ENCODE data around the gene WEE2.

The WEE2 gene

GRCh38 chr7:141691540-141691939, 16.6 kb upstream of the WEE2 start:
- DNase-seq (ENCODE audit: low read depth), result no peak

DNA sequence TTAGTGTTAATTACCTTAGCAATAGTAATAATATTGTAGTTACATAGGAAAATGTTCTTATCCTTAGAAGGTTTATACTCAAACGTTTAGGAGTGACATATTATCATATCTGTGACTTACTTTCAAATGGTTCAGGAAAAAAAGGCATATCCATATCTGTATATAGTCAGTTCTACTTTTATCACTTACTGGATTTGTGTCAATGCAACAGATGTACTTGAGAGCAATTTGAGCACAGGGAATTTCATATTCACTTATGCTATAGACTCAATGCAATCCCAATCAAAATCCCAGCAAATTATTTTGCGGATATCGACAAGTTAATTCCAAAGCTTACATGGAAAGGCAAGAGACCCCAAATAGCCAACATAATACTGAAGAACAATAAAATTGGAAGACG, 16.2 kb upstream of the WEE2 start:
- DNase-seq (ENCODE audit: low read depth), result no peak

GRCh38 chr7:141693082-141693481, 15.1 kb upstream of the WEE2 start:
- DNase-seq (ENCODE audit: low read depth), result no peak

- no peak for DNase-seq (ENCODE audit: low read depth)
These were observed 12.3 kb upstream of the WEE2 start for GRCh38 chr7:141695803-141696289.

DNA sequence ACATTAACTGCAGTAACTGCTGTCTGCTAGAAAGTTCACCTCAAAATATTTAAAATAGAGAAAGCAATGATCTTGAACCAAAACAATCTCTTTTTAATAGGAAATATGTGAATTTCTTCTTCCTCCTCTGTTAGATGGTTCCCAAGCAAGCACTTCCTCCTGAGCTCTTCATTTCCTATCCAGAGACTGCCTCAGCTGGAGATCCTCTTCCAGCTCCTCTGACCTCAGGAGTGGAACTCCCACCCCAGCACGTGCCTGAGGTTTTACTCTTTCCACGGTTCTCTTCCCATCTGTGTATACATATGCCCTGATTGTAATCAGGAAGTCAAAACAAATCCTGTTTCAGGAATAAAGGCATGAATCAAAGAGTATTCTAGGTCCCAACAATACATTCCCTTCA, 11.8 kb upstream of the WEE2 start:
- no peak for DNase-seq (ENCODE audit: low read depth)

- DNase-seq (ENCODE audit: low read depth), result no peak
These were observed 10.8 kb upstream of the WEE2 start for GRCh38 chr7:141697211-141697871.

GRCh38 chr7:141698247-141699015, 9.7 kb upstream of the WEE2 start:
- DNase-seq (ENCODE audit: low read depth), result no peak

GRCh38 chr7:141699860-141700259, 8.3 kb upstream of the WEE2 start:
- DNase-seq (ENCODE audit: low read depth), result no peak

- no peak for DNase-seq (ENCODE audit: low read depth)
These were observed 7.8 kb upstream of the WEE2 start for GRCh38 chr7:141700296-141700847.

DNA sequence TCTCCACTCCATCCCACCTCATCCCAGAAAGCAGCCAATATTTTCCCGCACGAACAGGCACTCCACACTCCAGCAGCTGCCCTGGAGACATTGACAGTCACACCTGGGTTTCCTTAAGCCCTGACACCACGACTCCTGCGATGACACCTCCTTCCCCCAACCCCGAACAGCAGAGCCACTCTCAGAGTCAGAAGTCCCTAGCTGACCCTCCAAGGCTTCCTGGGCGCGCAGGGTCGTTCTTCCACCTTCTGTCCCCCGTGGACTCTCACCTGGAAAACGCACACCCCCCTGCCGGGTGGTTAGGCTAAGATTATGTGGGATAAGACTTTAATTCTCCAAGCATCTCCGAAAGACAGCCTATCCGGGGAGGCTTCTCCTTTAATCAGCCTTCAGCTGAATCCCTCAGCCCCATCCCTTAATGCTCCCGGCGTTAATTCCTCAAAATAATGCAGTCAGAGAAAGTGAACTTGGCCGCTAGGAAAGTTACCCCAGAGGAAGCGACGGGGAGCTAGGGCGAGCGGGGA, 7.2 kb upstream of the WEE2 start:
- no peak for DNase-seq (ENCODE audit: low read depth)

DNA sequence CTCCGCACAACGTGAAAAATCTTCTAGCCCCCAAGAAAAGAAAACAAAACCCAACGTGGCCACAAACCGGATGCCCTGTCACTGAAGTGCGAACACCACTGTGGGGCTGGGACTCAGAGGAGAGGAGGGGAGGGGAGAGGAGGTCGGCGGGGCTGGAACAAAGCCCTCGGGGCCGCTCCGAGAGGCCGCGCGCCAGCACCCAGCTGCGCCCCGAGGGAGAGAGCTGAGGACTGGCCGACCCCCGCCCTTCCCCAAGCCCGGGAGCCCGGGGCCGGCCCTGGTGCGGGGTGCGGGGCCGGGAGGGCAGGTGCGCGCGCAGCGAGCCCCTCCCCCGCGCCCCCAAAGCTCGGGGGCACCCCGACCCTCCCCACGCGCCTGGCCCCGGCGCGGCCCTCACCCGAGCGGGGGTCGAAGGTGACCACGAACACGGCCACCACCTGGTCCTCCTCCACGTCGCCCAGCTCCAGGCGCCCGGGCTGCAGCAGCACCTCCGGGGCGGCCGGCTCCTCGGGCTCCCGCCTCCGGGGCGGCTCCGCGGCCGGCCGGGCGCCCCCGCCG, 6.6 kb upstream of the WEE2 start:
- DNase-seq (ENCODE audit: low read depth), result peak; percentile 56

DNA sequence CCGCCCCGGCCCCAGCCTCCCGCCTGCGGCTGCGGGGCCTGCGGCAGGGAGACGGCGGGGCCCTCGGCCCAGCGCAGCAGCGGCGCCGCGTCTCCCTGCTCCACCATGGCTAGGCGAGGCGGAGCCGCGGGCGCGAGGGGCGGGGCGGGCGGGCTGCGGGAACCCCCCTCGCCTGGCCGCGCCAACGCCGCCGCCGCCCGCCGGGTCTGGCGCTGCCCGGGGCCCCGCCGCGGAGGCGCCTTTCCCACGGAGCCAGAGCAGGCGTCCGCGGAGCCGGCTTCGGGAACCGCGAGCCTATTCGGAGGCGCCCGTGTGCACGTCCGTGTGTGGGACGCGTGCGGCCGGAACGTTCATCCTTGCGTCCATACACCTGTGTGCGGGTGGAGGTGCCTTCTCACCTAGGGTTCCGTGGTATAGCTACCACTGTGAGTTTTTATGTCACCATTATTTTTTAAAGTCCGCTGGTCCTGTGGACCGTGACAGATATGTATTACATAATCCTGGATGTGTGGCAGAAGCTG, 6.0 kb upstream of the WEE2 start, which contains the start of gene DENND11:
DENND11 (minus strand) TSS at position 120 of the 521 bp plus-strand sequence; CDS start at position 107, 13 bp downstream.
- DNase-seq (ENCODE audit: low read depth), result peak; percentile 48

DNA sequence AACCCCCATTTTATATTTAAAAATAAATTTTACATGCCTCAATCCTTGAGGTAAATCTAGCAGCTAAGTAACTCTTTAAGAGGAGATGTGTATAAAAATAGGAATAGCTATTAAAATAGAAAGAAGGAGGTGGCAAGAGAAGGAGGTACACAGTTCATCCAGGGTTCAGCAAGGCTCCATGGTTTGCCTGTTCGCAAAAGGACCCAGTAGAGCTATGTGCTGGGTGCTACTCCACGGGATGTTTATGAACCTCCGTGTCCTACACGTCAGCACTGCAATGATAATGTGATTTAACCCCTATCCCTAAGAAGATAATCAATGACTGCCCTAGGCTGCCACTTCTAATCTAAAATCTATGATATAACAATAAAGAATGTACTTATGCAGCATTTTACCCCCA, 5.3 kb upstream of the WEE2 start:
- no peak for DNase-seq (ENCODE audit: low read depth)

- no peak for DNase-seq (ENCODE audit: low read depth)
These were observed 4.0 kb upstream of the WEE2 start for GRCh38 chr7:141704112-141704511.

DNA sequence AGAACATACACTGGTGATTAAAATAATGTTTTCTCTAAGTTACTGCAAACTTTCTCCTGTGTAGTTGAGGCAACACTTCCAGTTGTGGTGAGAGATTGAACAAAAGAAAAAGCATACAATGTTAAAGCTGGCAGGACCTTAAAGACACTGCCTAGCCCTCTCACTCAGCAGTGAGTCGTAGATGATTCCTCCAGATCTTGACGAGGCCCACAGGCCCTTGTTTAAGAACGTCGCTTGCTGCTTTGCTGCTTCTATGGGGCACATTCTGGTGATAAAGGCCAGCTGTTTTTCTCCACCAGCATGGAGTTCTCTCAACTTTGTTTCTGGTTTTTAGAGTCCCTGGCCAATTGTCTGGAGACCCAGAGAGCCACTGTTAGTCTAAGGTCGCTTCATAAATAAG, 3.4 kb upstream of the WEE2 start:
- DNase-seq (ENCODE audit: low read depth), result no peak

DNA sequence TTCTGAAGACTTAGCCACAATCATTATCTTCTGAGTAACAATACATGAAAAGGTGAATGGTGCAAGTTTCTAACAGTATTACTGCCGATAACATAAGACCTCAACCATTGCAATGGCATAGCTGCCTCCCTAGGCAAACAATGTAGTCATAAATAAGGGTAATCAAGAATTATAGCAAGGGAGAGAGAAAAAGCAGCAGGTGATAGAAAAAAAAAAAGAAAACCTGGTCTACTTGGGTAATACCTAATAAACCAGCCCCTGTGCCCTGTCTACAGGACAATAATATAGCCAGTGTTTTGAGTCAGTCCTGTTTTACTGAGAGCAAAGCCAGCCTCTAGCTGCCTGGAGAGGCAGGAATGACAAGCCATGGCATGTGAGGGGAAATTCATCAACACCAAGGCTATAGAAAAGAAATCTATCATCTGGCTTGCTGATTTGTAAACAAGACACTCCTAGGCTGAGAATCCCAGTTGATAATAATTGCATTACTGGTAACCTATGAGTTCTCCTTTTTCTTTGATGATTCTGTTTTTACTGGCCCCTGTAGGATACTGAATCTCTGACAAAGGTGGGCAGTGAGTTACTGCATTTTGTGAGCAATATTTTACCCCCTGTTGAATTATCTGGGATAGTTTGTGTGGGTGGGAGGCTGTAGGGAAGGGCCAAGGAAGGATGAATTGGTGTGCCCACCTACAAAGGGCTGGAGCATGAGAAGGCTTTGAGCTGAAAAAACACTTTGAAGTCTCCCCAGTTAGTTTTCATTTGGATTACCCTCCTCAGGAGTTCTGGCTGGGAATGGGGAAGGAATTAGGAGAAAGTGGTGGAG, 1.7 kb upstream of the WEE2 start:
- no peak for DNase-seq (ENCODE audit: low read depth)

DNA sequence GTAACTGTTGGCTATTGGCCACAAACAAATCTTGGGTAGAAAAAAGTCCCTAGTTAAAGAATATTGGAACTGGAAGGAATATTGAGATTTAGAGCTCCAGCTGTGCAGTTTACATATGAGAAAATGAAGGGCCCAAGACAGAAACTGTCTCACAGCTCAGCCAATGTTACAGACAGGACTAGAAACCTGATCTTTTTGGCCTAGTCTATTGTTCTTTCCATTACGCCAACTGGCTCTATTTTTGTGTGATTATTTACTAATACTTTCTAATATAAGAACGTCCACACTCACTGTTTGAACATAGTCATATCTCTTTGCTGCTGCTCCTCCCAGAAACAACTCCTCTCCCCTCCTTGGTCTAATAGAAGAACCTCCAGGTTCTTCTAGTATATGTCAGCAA, 1.2 kb downstream of the WEE2 start:
- no peak for DNase-seq (ENCODE audit: low read depth)

GRCh38 chr7:141709749-141710148, 1.6 kb downstream of the WEE2 start:
- DNase-seq (ENCODE audit: low read depth), result no peak

DNA sequence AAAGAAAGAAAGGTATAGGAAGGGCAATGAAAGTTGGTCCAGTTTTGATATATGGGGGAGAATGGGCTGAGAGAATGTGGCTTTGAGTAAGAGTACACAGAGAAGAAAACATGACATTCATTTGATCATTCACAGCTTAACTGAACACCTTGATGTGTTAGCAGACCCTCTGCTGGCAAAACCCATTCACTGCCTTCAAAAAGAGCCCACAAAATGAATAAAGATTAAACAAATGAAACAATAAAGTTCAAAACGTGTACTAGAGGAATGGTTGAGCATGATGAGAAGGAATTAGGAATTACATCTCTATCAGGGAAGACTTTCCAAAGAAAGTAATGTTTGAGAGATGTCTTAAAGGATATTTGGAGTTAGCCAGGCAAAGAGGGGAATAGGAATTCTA, 2.1 kb downstream of the WEE2 start:
- no peak for DNase-seq (ENCODE audit: low read depth)

DNA sequence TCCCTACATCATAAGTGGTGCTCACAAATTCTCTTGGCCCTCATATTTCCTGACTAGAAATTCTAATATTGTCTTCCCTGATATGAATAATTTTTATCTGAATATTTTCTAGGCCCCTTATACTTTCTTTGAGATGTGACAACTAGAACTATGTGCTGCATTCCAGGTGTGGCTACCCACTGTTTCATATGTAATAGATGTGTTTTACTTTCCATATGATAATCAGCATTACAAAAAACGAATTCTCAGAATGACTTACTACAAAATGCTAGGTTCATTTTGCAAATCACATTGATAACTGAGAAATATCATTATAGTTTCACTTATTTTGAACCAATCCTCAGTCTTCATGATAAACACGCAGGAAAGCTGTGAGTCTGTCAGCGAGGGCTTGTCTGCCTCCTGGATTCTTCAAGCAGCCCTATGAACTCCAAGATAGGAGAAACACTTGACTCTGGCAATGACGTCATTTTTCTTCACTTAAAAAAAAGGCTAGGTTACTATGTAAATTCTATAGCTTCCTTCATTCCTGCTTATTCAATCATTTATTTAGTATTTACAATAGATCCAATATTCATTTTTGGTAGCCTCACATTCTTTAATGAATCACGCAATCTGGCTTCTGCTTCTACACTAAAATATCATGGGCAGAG, 4.6 kb downstream of the WEE2 start:
- DNase-seq (ENCODE audit: low read depth), result no peak

GRCh38 chr7:141713890-141714289, 5.7 kb downstream of the WEE2 start:
- DNase-seq (ENCODE audit: low read depth), result no peak
